ENCODE results near the gene NR1D1. TPM values are rescaled to one million over a fixed set of nuclear protein-coding genes. Genes with fewer than 3 reads are reported as not detected.

Gene NR1D1
- total RNA-seq, 1 experiment from 2014 or later: 8.8 TPM

- in situ Hi-C loops (cut with HindIII; ENCODE audit: low pct_unique_long_range_greater_than_20kb, low sequenced_read_pairs): no loop called here
- no peak for TF ChIP-seq POLR2AphosphoS5 (IDR thresholded peaks at IDR 0.05; ENCODE audit: low read depth, low read length)
- TF ChIP-seq SIN3A (IDR thresholded peaks at IDR 0.05; ENCODE audit: borderline replicate concordance, insufficient read depth, low read depth, low read length): no peak
- no peak for TF ChIP-seq REST (IDR thresholded peaks at IDR 0.05; ENCODE audit: insufficient read depth in 1 of 2, low read depth in 2 of 2, low read length in 1 of 2)
- no peak for TF ChIP-seq CTCF (IDR thresholded peaks at IDR 0.05)
- no peak for TF ChIP-seq TCF7L2 (IDR thresholded peaks at IDR 0.05; ENCODE audit: low read depth, low read length)
- H3K27ac ChIP-seq (ENCODE audit: low read length): no peak overlapping the region
- H3K4me1 ChIP-seq (ENCODE audit: control insufficient read depth, insufficient read depth, low read length): peaks cover 34% of the 10 kb centered on the region
- DNase-seq (ENCODE audit: low read depth, low spot score): no peak
- ATAC-seq: no peak
- H3K36me3 ChIP-seq (ENCODE audit: control insufficient read depth, insufficient read depth, low read length): no peaks in the 10 kb centered on the region
- H3K4me3 ChIP-seq (ENCODE audit: low read depth in 2 of 2, low read length in 2 of 2): no peak overlapping the region
- intact Hi-C loops (cut with micrococcal nuclease; ENCODE audit: unreplicated experiment): no loop called here
- no peaks in the 10 kb centered on the region for H3K27me3 ChIP-seq (ENCODE audit: control insufficient read depth, insufficient read depth, low read length)
- no TSS peak for BruUV-seq (replicated peaks)
- ChIA-PET CTCF (interaction anchor here (1.0 to 1.7 kb wide), 3 partner anchors 11 to 22 kb away, joined by 3 to 6 read pairs (median 4); no protein-coding TSS in a partner anchor), POLR2A (interaction anchor here (0.5 kb wide), 1 partner anchor 22 kb away, joined by 12 read pairs; no protein-coding TSS in a partner anchor)
- no peaks in the 10 kb centered on the region for H3K9me3 ChIP-seq (ENCODE audit: control insufficient read depth, insufficient read depth, low read depth, low read length)
Measured at GRCh38 chr17:40076591-40076990, 23.8 kb downstream of the NR1D1 start.

- ChIA-PET POLR2A (interaction anchor here (0.5 kb wide), 1 partner anchor 23 kb away, joined by 12 read pairs; no protein-coding TSS in a partner anchor), CTCF (interaction anchor here (0.6 to 1.7 kb wide), 11 partner anchors 10 to 103 kb away, joined by 3 to 17 read pairs (median 5); partner anchors contain the start of gene MED24)
- DNase-seq (ENCODE audit: low read depth, low spot score) (no peak), ATAC-seq (no peak)
- Histone ChIP-seq H3K36me3 (ENCODE audit: control insufficient read depth, insufficient read depth, low read length) (no peaks in the 10 kb centered on the region), H3K27me3 (ENCODE audit: control insufficient read depth, insufficient read depth, low read length) (no peaks in the 10 kb centered on the region), H3K27ac (ENCODE audit: low read length) (peak overlapping the region; percentile 53; the same call in 1 of the 2 replicates), H3K4me3 (ENCODE audit: low read depth in 2 of 2, low read length in 2 of 2) (no peak overlapping the region), H3K4me1 (ENCODE audit: control insufficient read depth, insufficient read depth, low read length) (peaks cover 40% of the 10 kb centered on the region), H3K9me3 (ENCODE audit: control insufficient read depth, insufficient read depth, low read depth, low read length) (no peaks in the 10 kb centered on the region)
- in situ Hi-C loops (cut with HindIII; ENCODE audit: low pct_unique_long_range_greater_than_20kb, low sequenced_read_pairs) (no loop called here), intact Hi-C loops (cut with micrococcal nuclease; ENCODE audit: unreplicated experiment) (no loop called here)
- TF ChIP-seq CTCF (IDR thresholded peaks at IDR 0.05) (no peak), REST (IDR thresholded peaks at IDR 0.05; ENCODE audit: insufficient read depth in 1 of 2, low read depth in 2 of 2, low read length in 1 of 2) (no peak), TCF7L2 (IDR thresholded peaks at IDR 0.05; ENCODE audit: low read depth, low read length) (no peak), POLR2AphosphoS5 (IDR thresholded peaks at IDR 0.05; ENCODE audit: low read depth, low read length) (no peak), SIN3A (IDR thresholded peaks at IDR 0.05; ENCODE audit: borderline replicate concordance, insufficient read depth, low read depth, low read length) (no peak)
- BruUV-seq (replicated peaks): no TSS peak
Measured at GRCh38 chr17:40075942-40076498, 24.4 kb downstream of the NR1D1 start.
